Smooth muscle cell (in vitro differentiated cells): ENCODE results near the gene MED27. TPM values are rescaled to one million over a fixed set of nuclear protein-coding genes. Genes with fewer than 3 reads are reported as not detected.

Source experiments
- DNase-seq: peaks from one replicate; lab custom pipeline; 2025; ENCODE audit not compliant: unreplicated experiment; lab: John Stamatoyannopoulos, UW
- H2AFZ ChIP-seq: fragments of 200-600 bp; sonication (generic); 2 replicates; pipeline ENCODE4 v1.6.0; 2016; ENCODE audit warnings: antibody characterized with exemption, low read depth, mild to moderate bottlenecking
- H3F3A ChIP-seq: fragments of 200-600 bp; sonication (generic); 2 replicates; pipeline ENCODE4 v1.6.0; 2017; ENCODE audit warnings: antibody characterized with exemption, low read depth
- H3K27ac ChIP-seq: fragments of 200-600 bp; sonication (generic); 2 replicates; pipeline ENCODE4 v1.5.1; 2016; ENCODE audit warnings: low read depth, mild to moderate bottlenecking
- H3K27me3 ChIP-seq: fragments of 200-600 bp; sonication (generic); 2 replicates; pipeline ENCODE4 v1.6.1; 2016; ENCODE audit warnings: low read depth, mild to moderate bottlenecking
- H3K36me3 ChIP-seq: fragments of 200-600 bp; sonication (generic); 2 replicates; pipeline ENCODE4 v1.5.1; 2016; ENCODE audit warnings: low read depth
- H3K4me1 ChIP-seq: fragments of 200-600 bp; sonication (generic); 2 replicates; pipeline ENCODE4 v1.5.1; 2016; ENCODE audit warnings: low read depth
- H3K4me2 ChIP-seq: fragments of 200-600 bp; sonication (generic); 2 replicates; pipeline ENCODE4 v1.6.0; 2016; ENCODE audit warnings: mild to moderate bottlenecking
- H3K4me3 ChIP-seq: fragments of 200-600 bp; sonication (generic); 2 replicates; pipeline ENCODE4 v1.5.1; 2016; ENCODE audit warnings: mild to moderate bottlenecking
- H3K79me2 ChIP-seq: fragments of 200-600 bp; sonication (generic); 2 replicates; pipeline ENCODE4 v1.6.0; 2016; ENCODE audit warnings: low read depth, mild to moderate bottlenecking
- H3K9ac ChIP-seq: fragments of 200-600 bp; sonication (generic); 2 replicates; pipeline ENCODE4 v1.6.0; 2016; ENCODE audit warnings: low read depth
- H3K9me3 ChIP-seq: fragments of 200-600 bp; sonication (generic); replicated peaks from 2 replicates; pipeline ENCODE4 v1.5.1; 2016; ENCODE audit warnings: low read depth
- H4K20me1 ChIP-seq: fragments of 200-600 bp; sonication (generic); 2 replicates; pipeline ENCODE4 v1.6.0; 2016; ENCODE audit warnings: low read depth
- WGBS: methylation state at CpG from one replicate; pipeline ENCODE4 v1.1.7; 2016; ENCODE audit warnings: low lambda C conversion rate; 5-methylcytosine and 5-hydroxymethylcytosine counted together
- polyA plus RNA-seq: library from polyadenylated mRNA; unstranded; fragments of >200 nt; fragmentation: Nextera tagmentation; extraction: Ambion mirVana; gene quantifications from 2 replicates; pipeline ENCODE4 v1.2.1, GENCODE V29; 2016
- total RNA-seq: library from RNA; depleted of rRNA; stranded (reverse); fragments of >200 nt; gene quantifications from 2 replicates; pipeline ENCODE4 v1.2.3, GENCODE V29; 2014
- TF ChIP-seq, protein P1 (sequence below): fragments of 200-600 bp; sonication (generic); IDR thresholded peaks from 2 replicates; pipeline ENCODE4 v1.5.1; 2017; ENCODE audit warnings: borderline replicate concordance, mild to moderate bottlenecking, antibody characterized with exemption; ENCODE audit not compliant: insufficient read depth, poor library complexity, severe bottlenecking

MED27 gene
- total and polyA plus RNA-seq, 2 experiments from 2014 or later: 24.0 to 50.0 TPM

DNA sequence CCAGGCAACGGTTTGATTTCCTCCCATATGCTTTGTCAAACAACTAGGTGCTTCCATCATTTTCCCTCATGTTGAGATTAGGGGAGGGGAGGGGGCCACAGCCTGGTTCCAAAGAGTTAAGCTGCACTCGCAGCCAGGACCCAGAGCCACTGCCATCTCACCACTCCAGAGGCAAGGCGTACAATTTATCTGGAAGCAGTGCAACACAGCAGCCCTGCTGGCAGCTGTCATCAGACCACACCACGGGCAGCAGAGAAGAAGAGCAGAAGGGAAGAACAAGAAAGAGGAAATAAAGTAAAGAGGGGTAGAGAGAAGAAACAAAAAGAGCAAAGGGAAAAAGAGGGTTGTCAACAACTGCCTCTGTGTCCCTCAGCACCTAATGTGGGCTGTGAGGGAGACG lies 38.9 kb downstream of the MED27 start:
- H3K4me3 ChIP-seq: no peak overlapping the region
- no peak overlapping the region for H3K27ac ChIP-seq
- peaks cover 5% of the 10 kb centered on the region for H3K4me1 ChIP-seq
- no peak overlapping the region for H2AFZ ChIP-seq
- peaks cover 43% of the 10 kb centered on the region for H3K79me2 ChIP-seq
- no peak overlapping the region for H3K4me2 ChIP-seq
- H3K27me3 ChIP-seq: no peaks in the 10 kb centered on the region
- no peak for DNase-seq
- TF ChIP-seq, protein P1, sequence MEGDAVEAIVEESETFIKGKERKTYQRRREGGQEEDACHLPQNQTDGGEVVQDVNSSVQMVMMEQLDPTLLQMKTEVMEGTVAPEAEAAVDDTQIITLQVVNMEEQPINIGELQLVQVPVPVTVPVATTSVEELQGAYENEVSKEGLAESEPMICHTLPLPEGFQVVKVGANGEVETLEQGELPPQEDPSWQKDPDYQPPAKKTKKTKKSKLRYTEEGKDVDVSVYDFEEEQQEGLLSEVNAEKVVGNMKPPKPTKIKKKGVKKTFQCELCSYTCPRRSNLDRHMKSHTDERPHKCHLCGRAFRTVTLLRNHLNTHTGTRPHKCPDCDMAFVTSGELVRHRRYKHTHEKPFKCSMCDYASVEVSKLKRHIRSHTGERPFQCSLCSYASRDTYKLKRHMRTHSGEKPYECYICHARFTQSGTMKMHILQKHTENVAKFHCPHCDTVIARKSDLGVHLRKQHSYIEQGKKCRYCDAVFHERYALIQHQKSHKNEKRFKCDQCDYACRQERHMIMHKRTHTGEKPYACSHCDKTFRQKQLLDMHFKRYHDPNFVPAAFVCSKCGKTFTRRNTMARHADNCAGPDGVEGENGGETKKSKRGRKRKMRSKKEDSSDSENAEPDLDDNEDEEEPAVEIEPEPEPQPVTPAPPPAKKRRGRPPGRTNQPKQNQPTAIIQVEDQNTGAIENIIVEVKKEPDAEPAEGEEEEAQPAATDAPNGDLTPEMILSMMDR: no peak
- peaks cover 82% of the 10 kb centered on the region for H4K20me1 ChIP-seq
- no peaks in the 10 kb centered on the region for H3K36me3 ChIP-seq
- WGBS: 71% methylated on average over 5 of the region's 5 CpGs
- no peaks in the 10 kb centered on the region for H3K9me3 ChIP-seq
- H3F3A ChIP-seq: peaks cover 6% of the 10 kb centered on the region
- no peak overlapping the region for H3K9ac ChIP-seq

DNA sequence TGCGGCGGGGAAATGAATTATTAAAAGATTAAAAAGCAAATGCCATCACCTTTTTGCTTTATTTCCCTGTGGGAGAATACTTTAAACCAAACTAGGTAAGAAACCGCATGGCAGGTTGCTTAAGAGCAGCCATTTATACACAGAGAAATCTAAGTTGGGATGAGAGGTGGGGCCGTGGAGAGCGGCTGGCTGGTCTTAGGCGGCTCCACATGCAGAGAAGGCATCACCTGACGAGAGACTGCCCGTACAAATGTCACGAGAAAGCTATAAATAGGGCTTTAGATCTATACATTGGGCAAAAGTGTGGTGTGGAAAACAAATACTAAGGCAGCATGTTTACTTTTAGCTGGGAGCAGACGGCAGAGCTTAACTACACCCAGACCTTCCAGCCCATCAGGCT lies 39.4 kb downstream of the MED27 start:
- peaks cover 5% of the 10 kb centered on the region for H3K4me1 ChIP-seq
- no peaks in the 10 kb centered on the region for H3K9me3 ChIP-seq
- H3K36me3 ChIP-seq: no peaks in the 10 kb centered on the region
- H3F3A ChIP-seq: peaks cover 6% of the 10 kb centered on the region
- H3K79me2 ChIP-seq: peaks cover 49% of the 10 kb centered on the region
- WGBS: 89% methylated on average over 10 of the region's 10 CpGs
- peaks cover 87% of the 10 kb centered on the region for H4K20me1 ChIP-seq
- no peak overlapping the region for H3K9ac ChIP-seq
- H3K4me2 ChIP-seq: no peak overlapping the region
- DNase-seq: no peak
- no peaks in the 10 kb centered on the region for H3K27me3 ChIP-seq
- TF ChIP-seq, protein P1: no peak
- H3K27ac ChIP-seq: no peak overlapping the region
- no peak overlapping the region for H2AFZ ChIP-seq
- H3K4me3 ChIP-seq: no peak overlapping the region

DNA sequence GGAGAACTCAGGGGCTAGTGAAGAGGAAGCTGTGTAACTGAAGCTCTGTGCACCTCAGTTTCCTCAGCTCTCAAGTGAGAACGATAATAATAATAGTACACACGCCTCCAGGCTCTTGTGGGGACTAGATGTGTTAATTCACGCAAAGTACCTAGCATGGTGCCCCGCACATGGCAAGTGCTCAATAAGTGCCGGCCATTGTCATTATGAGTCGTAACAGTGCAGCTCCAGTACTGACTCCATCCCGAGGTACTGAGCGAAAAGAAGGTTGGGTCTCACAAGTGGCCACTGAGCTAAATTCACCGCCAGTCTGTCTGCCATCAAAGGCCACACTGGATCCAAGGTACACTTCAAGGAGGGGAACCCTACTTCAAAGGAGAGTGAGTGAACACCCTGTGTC lies 40.4 kb downstream of the MED27 start:
- DNase-seq: no peak
- TF ChIP-seq, protein P1: no peak
- Histone ChIP-seq H3K9ac (no peak overlapping the region), H3K79me2 (peaks cover 52% of the 10 kb centered on the region), H4K20me1 (peaks cover 90% of the 10 kb centered on the region), H3K27ac (no peak overlapping the region), H3K4me2 (no peak overlapping the region), H3K4me1 (no peaks in the 10 kb centered on the region), H3K9me3 (no peaks in the 10 kb centered on the region), H3F3A (peaks cover 6% of the 10 kb centered on the region), H3K27me3 (no peaks in the 10 kb centered on the region), H3K36me3 (no peaks in the 10 kb centered on the region), H2AFZ (no peak overlapping the region), H3K4me3 (no peak overlapping the region)
- 95% methylated on average over 9 of the region's 9 CpGs for WGBS

DNA sequence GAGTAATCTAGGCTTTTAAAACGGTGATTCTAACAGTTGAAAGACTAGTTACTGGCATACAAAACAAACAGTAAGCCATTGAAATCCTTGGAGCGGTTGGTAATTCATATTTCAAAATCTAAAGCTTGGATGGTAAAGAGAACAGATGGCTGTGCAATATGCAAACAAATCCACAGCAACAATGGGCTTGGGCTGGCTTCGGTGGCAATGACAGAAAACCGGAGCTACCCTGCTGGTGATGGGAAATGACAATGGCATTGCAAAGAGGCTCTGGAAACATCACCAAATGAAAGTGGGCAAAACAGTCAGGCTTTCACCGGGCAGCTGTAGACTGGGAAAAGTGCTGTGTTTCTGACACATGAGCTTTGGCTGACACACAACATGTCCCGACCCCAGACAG lies 42.2 kb downstream of the MED27 start:
- Histone ChIP-seq H3K36me3 (no peaks in the 10 kb centered on the region), H2AFZ (no peak overlapping the region), H3K27ac (no peak overlapping the region), H3F3A (no peaks in the 10 kb centered on the region), H3K9ac (no peak overlapping the region), H3K4me2 (no peak overlapping the region), H4K20me1 (peaks cover 94% of the 10 kb centered on the region), H3K27me3 (no peaks in the 10 kb centered on the region), H3K9me3 (no peaks in the 10 kb centered on the region), H3K79me2 (peaks cover 44% of the 10 kb centered on the region), H3K4me1 (no peaks in the 10 kb centered on the region), H3K4me3 (no peak overlapping the region)
- 78% methylated on average over 6 of the region's 6 CpGs for WGBS
- no peak for DNase-seq
- TF ChIP-seq, protein P1: no peak
